Measurements from ENCODE around the gene FILIP1.
"Not testable (repeated sequence)": the region's sequence is repeated elsewhere in the genome, so short reads cannot be mapped to it uniquely, and the experiment has no call there.

DNA sequence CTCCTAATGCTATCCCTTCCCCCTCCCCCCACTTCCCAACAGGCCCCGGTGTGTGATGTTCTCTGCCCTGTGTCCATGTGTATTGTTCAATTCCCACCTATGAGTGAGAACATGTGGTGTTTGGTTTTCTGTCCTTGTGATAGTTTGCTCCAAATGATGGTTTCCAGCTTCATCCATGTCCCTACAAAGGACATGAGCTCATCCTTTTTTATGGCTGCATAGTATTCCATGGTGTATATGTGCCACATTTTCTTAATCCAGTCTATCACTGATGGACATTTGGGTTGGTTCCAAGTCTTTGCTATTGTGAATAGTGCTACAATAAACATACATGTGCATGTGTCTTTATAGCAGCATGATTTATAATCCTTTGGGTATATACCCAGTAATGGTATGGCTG, 60.8 kb downstream of the FILIP1 start:
- TF ChIP-seq, protein P1, sequence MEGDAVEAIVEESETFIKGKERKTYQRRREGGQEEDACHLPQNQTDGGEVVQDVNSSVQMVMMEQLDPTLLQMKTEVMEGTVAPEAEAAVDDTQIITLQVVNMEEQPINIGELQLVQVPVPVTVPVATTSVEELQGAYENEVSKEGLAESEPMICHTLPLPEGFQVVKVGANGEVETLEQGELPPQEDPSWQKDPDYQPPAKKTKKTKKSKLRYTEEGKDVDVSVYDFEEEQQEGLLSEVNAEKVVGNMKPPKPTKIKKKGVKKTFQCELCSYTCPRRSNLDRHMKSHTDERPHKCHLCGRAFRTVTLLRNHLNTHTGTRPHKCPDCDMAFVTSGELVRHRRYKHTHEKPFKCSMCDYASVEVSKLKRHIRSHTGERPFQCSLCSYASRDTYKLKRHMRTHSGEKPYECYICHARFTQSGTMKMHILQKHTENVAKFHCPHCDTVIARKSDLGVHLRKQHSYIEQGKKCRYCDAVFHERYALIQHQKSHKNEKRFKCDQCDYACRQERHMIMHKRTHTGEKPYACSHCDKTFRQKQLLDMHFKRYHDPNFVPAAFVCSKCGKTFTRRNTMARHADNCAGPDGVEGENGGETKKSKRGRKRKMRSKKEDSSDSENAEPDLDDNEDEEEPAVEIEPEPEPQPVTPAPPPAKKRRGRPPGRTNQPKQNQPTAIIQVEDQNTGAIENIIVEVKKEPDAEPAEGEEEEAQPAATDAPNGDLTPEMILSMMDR (IDR thresholded peaks at IDR 0.05; ENCODE audit: insufficient read depth, low read depth, low read length) = not testable (repeated sequence)
- not testable (repeated sequence) for TF ChIP-seq EZH2 (IDR thresholded peaks at IDR 0.05; ENCODE audit: insufficient read depth, low read length)
